ENCODE results near the gene DEPDC1. TPM values are rescaled to one million over a fixed set of nuclear protein-coding genes. Genes with fewer than 3 reads are reported as not detected.
A peak's percentile ranks its signal among the peaks of the same experiment; 100 is the strongest.

DEPDC1 gene
- total RNA-seq, 1 experiment from 2014 or later, result 61.9 TPM

GRCh38 chr1:68497358-68497698, 446 bp upstream of the DEPDC1 start:
- DNase-seq (ENCODE audit: low read depth, low spot score) (no peak), ATAC-seq (peak; percentile 15)
- H4K20me1 ChIP-seq (ENCODE audit: insufficient read depth), result no peaks in the 10 kb centered on the region
- H3K79me2 ChIP-seq (ENCODE audit: insufficient read depth, low read length), result peaks cover 45% of the 10 kb centered on the region
- ChIA-PET POLR2A (interaction anchor here (0.9 kb wide), 2 partner anchors 11 to 86 kb away, joined by 3 to 4 read pairs; no protein-coding TSS in a partner anchor), RAD21 (ENCODE audit: low non-redundant PET in 1 of 2, low total read pairs in 2 of 2, uncharacterized antibody in 2 of 2, unreplicated experiment in 2 of 2) (no interaction called here), CTCF (no interaction called here)
- peaks cover 4 to 8% of the 10 kb centered on the region in 2 experiments; a peak in 2 of 4 replicates for H3K36me3 ChIP-seq (ENCODE audit: control insufficient read depth in 1 of 2, insufficient read depth in 2 of 2, low read length in 2 of 2)
- no peaks in the 10 kb centered on the region for H3K9me3 ChIP-seq (ENCODE audit: control insufficient read depth in 1 of 2, insufficient read depth in 1 of 2, low read depth in 1 of 2, low read length in 2 of 2)
- H3K9ac ChIP-seq (ENCODE audit: low read length), result peak overlapping the region; percentile 97
- peak overlapping the region; percentile 86 to 95 for H3K4me3 ChIP-seq (replicated peaks in 1 of 2; ENCODE audit: low read depth in 1 of 2, low read length in 2 of 2)
- BruUV-seq (replicated peaks), result TSS peak; percentile 50
- no peaks in the 10 kb centered on the region for H3K27me3 ChIP-seq (ENCODE audit: insufficient read depth, low read length)
- no peaks in the 10 kb centered on the region for H3K9me2 ChIP-seq (ENCODE audit: insufficient read depth)
- peak overlapping the region; percentile 72 for H2AFZ ChIP-seq (ENCODE audit: low read depth, low read length, poor library complexity, severe bottlenecking)
- H3K4me1 ChIP-seq (ENCODE audit: control insufficient read depth in 1 of 2, insufficient read depth in 2 of 2, low read length in 2 of 2), result peaks cover 7 to 17% of the 10 kb centered on the region in 2 experiments; a peak in 3 of 4 replicates
- no peak overlapping the region for H3K27ac ChIP-seq (ENCODE audit: low read depth, low read length)
- TF ChIP-seq RAD21 (IDR thresholded peaks at IDR 0.05; ENCODE audit: low read depth) (no peak), EZH2phosphoT487 (IDR thresholded peaks at IDR 0.05; ENCODE audit: borderline replicate concordance) (no peak), FOSL1 (IDR thresholded peaks at IDR 0.05; ENCODE audit: low read depth) (no peak), EGR1 (IDR thresholded peaks at IDR 0.05; ENCODE audit: low read depth) (no peak), JUND (IDR thresholded peaks at IDR 0.05) (no peak), CBX3 (IDR thresholded peaks at IDR 0.05; ENCODE audit: low read depth) (no peak)
- TF ChIP-seq, protein P1, sequence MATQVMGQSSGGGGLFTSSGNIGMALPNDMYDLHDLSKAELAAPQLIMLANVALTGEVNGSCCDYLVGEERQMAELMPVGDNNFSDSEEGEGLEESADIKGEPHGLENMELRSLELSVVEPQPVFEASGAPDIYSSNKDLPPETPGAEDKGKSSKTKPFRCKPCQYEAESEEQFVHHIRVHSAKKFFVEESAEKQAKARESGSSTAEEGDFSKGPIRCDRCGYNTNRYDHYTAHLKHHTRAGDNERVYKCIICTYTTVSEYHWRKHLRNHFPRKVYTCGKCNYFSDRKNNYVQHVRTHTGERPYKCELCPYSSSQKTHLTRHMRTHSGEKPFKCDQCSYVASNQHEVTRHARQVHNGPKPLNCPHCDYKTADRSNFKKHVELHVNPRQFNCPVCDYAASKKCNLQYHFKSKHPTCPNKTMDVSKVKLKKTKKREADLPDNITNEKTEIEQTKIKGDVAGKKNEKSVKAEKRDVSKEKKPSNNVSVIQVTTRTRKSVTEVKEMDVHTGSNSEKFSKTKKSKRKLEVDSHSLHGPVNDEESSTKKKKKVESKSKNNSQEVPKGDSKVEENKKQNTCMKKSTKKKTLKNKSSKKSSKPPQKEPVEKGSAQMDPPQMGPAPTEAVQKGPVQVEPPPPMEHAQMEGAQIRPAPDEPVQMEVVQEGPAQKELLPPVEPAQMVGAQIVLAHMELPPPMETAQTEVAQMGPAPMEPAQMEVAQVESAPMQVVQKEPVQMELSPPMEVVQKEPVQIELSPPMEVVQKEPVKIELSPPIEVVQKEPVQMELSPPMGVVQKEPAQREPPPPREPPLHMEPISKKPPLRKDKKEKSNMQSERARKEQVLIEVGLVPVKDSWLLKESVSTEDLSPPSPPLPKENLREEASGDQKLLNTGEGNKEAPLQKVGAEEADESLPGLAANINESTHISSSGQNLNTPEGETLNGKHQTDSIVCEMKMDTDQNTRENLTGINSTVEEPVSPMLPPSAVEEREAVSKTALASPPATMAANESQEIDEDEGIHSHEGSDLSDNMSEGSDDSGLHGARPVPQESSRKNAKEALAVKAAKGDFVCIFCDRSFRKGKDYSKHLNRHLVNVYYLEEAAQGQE (IDR thresholded peaks at IDR 0.05; ENCODE audit: low read depth), result no peak
- intact Hi-C loops (cut with micrococcal nuclease), result no loop called here
- H3K4me2 ChIP-seq (ENCODE audit: low read length), result peak overlapping the region; percentile 84

Data from HCT116 (cell line).